ENCODE measurements around the gene ASB5. TPM values are rescaled to one million over a fixed set of nuclear protein-coding genes. Genes with fewer than 3 reads are reported as not detected.

ASB5 gene
- total and polyA plus RNA-seq, 2 of the 8 experiments (the other 6 are each of a cell fraction or from before 2014, with no cell fraction given) = 0.02 TPM; not detected in 1

- H3K18ac ChIP-seq (ENCODE audit: extremely low read depth, low read length) = no peak overlapping the region
- FAIRE-seq (no peak), DNase-seq (ENCODE audit: low read depth in 1 of 2, low spot score in 2 of 2) (no peak)
- no peak overlapping the region for H3K9ac ChIP-seq (replicated peaks in 1 of 4; ENCODE audit: extremely low read depth in 1 of 4, low read depth in 3 of 4, low read length in 3 of 4)
- H2BK5ac ChIP-seq (ENCODE audit: low read depth, low read length) = no peak overlapping the region
- H3K79me2 ChIP-seq (ENCODE audit: control insufficient read depth in 1 of 2, insufficient read depth in 2 of 2, low read length in 2 of 2) = no peaks in the 10 kb centered on the region
- no peaks in the 10 kb centered on the region for H3K23me2 ChIP-seq (ENCODE audit: low read depth, low read length)
- H2BK12ac ChIP-seq (ENCODE audit: low read depth, low read length) = no peak overlapping the region
- H3K79me1 ChIP-seq (ENCODE audit: low read depth, low read length) = no peaks in the 10 kb centered on the region
- POLR2A ChIA-PET (ENCODE audit: partially characterized antibody) = no interaction called here
- no peak overlapping the region for H2AK5ac ChIP-seq (ENCODE audit: low read depth, low read length)
- no peaks in the 10 kb centered on the region for H3K36me3 ChIP-seq (ENCODE audit: control insufficient read depth in 2 of 4, insufficient read depth in 4 of 4, low read length in 3 of 4)
- CTCF ChIA-PET (ENCODE audit: partially characterized antibody) = no interaction called here
- WGBS, 2 experiments (ENCODE audit: extremely low coverage in 1 of 2, insufficient coverage in 1 of 2, insufficient read length in 1 of 2, insufficient replicate concordance in 2 of 2, low coverage in 1 of 2, low lambda C conversion rate in 2 of 2, missing lambda C conversion rate in 1 of 2) = 93% methylated on average over 2 of the region's 2 CpGs; no CpG with 5 or more reads in 1 of the 2 experiments
- H4K5ac ChIP-seq (ENCODE audit: insufficient read length, low read depth, low read length) = no peak overlapping the region
- no peak overlapping the region for H3K23ac ChIP-seq (ENCODE audit: insufficient read length)
- TF ChIP-seq JUND (IDR thresholded peaks at IDR 0.05; ENCODE audit: low read length) = no peak
- H2AFZ ChIP-seq (ENCODE audit: low read length) = no peak overlapping the region
- H2BK20ac ChIP-seq (ENCODE audit: low read length) = no peak overlapping the region
- no peaks in the 10 kb centered on the region for H3K9me3 ChIP-seq (ENCODE audit: insufficient read depth in 2 of 2, low read depth in 1 of 2, low read length in 1 of 2)
- no peak overlapping the region for H3K27ac ChIP-seq (ENCODE audit: low read depth, low read length)
- no peak overlapping the region for H3K4me3 ChIP-seq (ENCODE audit: extremely low read depth in 1 of 4, insufficient read depth in 2 of 4, low read depth in 3 of 4, low read length in 4 of 4)
- H3K4ac ChIP-seq (replicated peaks; ENCODE audit: insufficient read length, low read depth, low read length) = no peak overlapping the region
- no peaks in the 10 kb centered on the region for H4K20me1 ChIP-seq (replicated peaks in 1 of 2; ENCODE audit: control insufficient read depth in 1 of 2, insufficient read depth in 2 of 2, low read length in 2 of 2)
- H3K14ac ChIP-seq (ENCODE audit: insufficient read length) = no peak overlapping the region
- H3K27me3 ChIP-seq (replicated peaks in 1 of 4; ENCODE audit: control insufficient read depth in 3 of 4, extremely low read depth in 1 of 4, insufficient read depth in 3 of 4, low read length in 3 of 4) = no peaks in the 10 kb centered on the region
- H2BK15ac ChIP-seq (ENCODE audit: low read length) = no peak overlapping the region
- H3K56ac ChIP-seq (replicated peaks; ENCODE audit: insufficient read length, low read depth, low read length) = no peak overlapping the region
- H3K4me2 ChIP-seq (ENCODE audit: insufficient read depth in 1 of 2, low read depth in 2 of 2, low read length in 2 of 2) = no peak overlapping the region
- H4K8ac ChIP-seq (ENCODE audit: extremely low read depth, insufficient read depth, low read length) = no peak overlapping the region
- H3K4me1 ChIP-seq (replicated peaks in 1 of 4; ENCODE audit: control insufficient read depth in 3 of 4, insufficient read depth in 4 of 4, low read length in 3 of 4) = peaks cover 0 to 2% (median 0%) of the 10 kb centered on the region in 4 experiments; a peak in 1 of 7 replicates
- no peak overlapping the region for H4K91ac ChIP-seq (replicated peaks; ENCODE audit: insufficient read length, low read length)
- no peak overlapping the region for H2BK120ac ChIP-seq (replicated peaks; ENCODE audit: low read depth, low read length)
Measured at GRCh38 chr4:176223561-176223960, 45.5 kb downstream of the ASB5 start.

Measured in H1 (cell line).